SK-N-SH treated with all-trans-retinoic acid at 6 μM for 48 hours (cell line): ENCODE data around the gene IPO5.
"Not testable (repeated sequence)": the region's sequence is repeated elsewhere in the genome, so short reads cannot be mapped to it uniquely, and the experiment has no call there.

Experiments used
- ARNTL ChIP-seq: fragments of 450-650 bp; formaldehyde crosslinking; IDR thresholded peaks from 2 replicates; pipeline ENCODE4 v1.5.0; 2020; ENCODE audit warnings: low read depth, mild to moderate bottlenecking, moderate library complexity, borderline replicate concordance
- CREB5 ChIP-seq: fragments of 250-450 bp; sonication (Bioruptor Pico); IDR thresholded peaks from 2 replicates; pipeline ENCODE4 v1.5.1; 2020; ENCODE audit warnings: low read depth, mild to moderate bottlenecking, moderate library complexity
- CSDC2 ChIP-seq: fragments of 250-450 bp; sonication (Bioruptor Pico); IDR thresholded peaks from 2 replicates; pipeline ENCODE4 v1.5.0; 2020; ENCODE audit warnings: mild to moderate bottlenecking, moderate library complexity
- CSRNP3 ChIP-seq: fragments of 250-450 bp; sonication (Bioruptor Pico); IDR thresholded peaks from 2 replicates; pipeline ENCODE4 v1.5.1; 2021; ENCODE audit warnings: mild to moderate bottlenecking, moderate library complexity
- PATZ1 ChIP-seq: fragments of 250-450 bp; sonication (Bioruptor Pico); IDR thresholded peaks from 2 replicates; pipeline ENCODE4 v1.8.0; 2020; ENCODE audit warnings: mild to moderate bottlenecking, moderate library complexity, borderline replicate concordance
- POU6F1 ChIP-seq: fragments of 250-450 bp; sonication (Bioruptor Pico); IDR thresholded peaks from 2 replicates; pipeline ENCODE4 v1.8.0; 2021; ENCODE audit warnings: low read depth, mild to moderate bottlenecking, moderate library complexity, borderline replicate concordance
- TCF4 ChIP-seq: fragments of 250-450 bp; sonication (Bioruptor Pico); IDR thresholded peaks from 2 replicates; pipeline ENCODE4 v1.8.0; 2021; ENCODE audit warnings: mild to moderate bottlenecking, moderate library complexity, borderline replicate concordance
- ZC3H10 ChIP-seq: fragments of 250-450 bp; sonication (Bioruptor Pico); IDR thresholded peaks from 2 replicates; pipeline ENCODE4 v1.5.1; 2021; ENCODE audit warnings: mild to moderate bottlenecking, moderate library complexity
- ZFP30 ChIP-seq: fragments of 450-650 bp; formaldehyde crosslinking; IDR thresholded peaks from 2 replicates; pipeline ENCODE4 v1.5.0; 2022; ENCODE audit warnings: mild to moderate bottlenecking, moderate library complexity
- ZNF70 ChIP-seq: fragments of 450-650 bp; formaldehyde crosslinking; IDR thresholded peaks from 2 replicates; pipeline ENCODE4 v1.5.0; 2020; ENCODE audit warnings: mild to moderate bottlenecking, moderate library complexity

- TF ChIP-seq PATZ1; ZC3H10; CSRNP3 (CRISPR knock-in tag); ZNF70 (CRISPR knock-in tag); CSDC2 (CRISPR knock-in tag); ZFP30 (CRISPR knock-in tag); POU6F1 (CRISPR knock-in tag); TCF4 (CRISPR knock-in tag); ARNTL (CRISPR knock-in tag); CREB5 (CRISPR knock-in tag): not testable (repeated sequence)
Measured at GRCh38 chr13:98047785-98048184, 94.3 kb downstream of the IPO5 start.
